Superior temporal gyrus (tissue), 1 donor: ENCODE results near the gene OST4.

Experiments
- DNase-seq: peaks from one replicate; pipeline ENCODE4 v3.0.0-alpha.2; 2016; ENCODE audit errors: extremely low spot score

OST4 gene

GRCh38 chr2:27025861-27026851, 45.3 kb downstream of the OST4 start:
- no peak for DNase-seq

- DNase-seq: no peak
These were observed 46.1 kb downstream of the OST4 start for GRCh38 chr2:27025281-27025800.

- DNase-seq: no peak
These were observed 46.6 kb downstream of the OST4 start for GRCh38 chr2:27024812-27025211.

- no peak for DNase-seq
These were observed 47.3 kb downstream of the OST4 start for GRCh38 chr2:27024188-27024587.

GRCh38 chr2:27023740-27024139, 47.7 kb downstream of the OST4 start:
- no peak for DNase-seq

GRCh38 chr2:27021253-27022049, 50.0 kb downstream of the OST4 start:
- no peak for DNase-seq
